ENCODE data around the gene WFDC10B. TPM values are rescaled to one million over a fixed set of nuclear protein-coding genes. Genes with fewer than 3 reads are reported as not detected.
"Not testable (repeated sequence)": the region's sequence is repeated elsewhere in the genome, so short reads cannot be mapped to it uniquely, and the experiment has no call there.

The WFDC10B gene
- total RNA-seq, 3 donors from 2014 or later, result 0.73 TPM; not detected in 2

- no peak for TF ChIP-seq CTCF (IDR thresholded peaks at IDR 0.05)
- intact Hi-C loops (cut with DNase I, micrococcal nuclease), result no loop called here
- H3K9me3 ChIP-seq, result no peaks in the 10 kb centered on the region
- H3K4me3 ChIP-seq, result no peak overlapping the region
- no peak for DNase-seq
- ATAC-seq, result no peak
- no peaks in the 10 kb centered on the region for H3K4me1 ChIP-seq (ENCODE audit: low read depth)
- H3K36me3 ChIP-seq (ENCODE audit: low read depth), result no peaks in the 10 kb centered on the region
Measured at GRCh38 chr20:45647441-45648050, 57.3 kb downstream of the WFDC10B start.

DNA sequence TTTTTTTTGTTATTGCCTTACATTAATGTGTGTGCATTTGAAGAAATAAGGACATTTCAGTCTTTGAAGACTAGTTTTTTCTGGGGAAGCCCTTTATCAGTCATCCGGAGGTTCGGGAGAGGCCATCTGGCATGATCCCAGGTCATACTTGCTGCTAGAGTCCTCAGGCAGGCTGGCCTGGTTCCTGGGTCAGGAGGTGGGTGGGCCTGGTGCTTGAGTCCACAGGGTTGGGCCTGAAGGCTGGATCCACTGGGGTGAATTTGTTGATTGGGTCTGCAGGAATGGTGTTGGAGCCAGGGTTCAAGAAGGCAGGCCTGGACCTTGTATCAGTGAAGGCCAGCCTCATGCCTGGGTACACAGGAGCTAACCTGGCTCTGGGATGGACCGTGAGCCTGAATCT is 57.9 kb downstream of the WFDC10B start:
- H3K9me3 ChIP-seq, result no peaks in the 10 kb centered on the region
- no peaks in the 10 kb centered on the region for H3K4me1 ChIP-seq (ENCODE audit: low read depth)
- H3K4me3 ChIP-seq, result no peak overlapping the region
- intact Hi-C loops (cut with DNase I, micrococcal nuclease), result no loop called here
- ATAC-seq (no peak), DNase-seq (no peak)
- H3K36me3 ChIP-seq (ENCODE audit: low read depth), result no peaks in the 10 kb centered on the region
- no peak for TF ChIP-seq CTCF (IDR thresholded peaks at IDR 0.05)

- H3K4me1 ChIP-seq (ENCODE audit: low read depth); intact Hi-C loops (cut with DNase I, micrococcal nuclease); DNase-seq; H3K36me3 ChIP-seq (ENCODE audit: low read depth); ATAC-seq; H3K9me3 ChIP-seq; H3K4me3 ChIP-seq: not testable (repeated sequence)
Measured at GRCh38 chr20:45645869-45646268, 59.0 kb downstream of the WFDC10B start.

DNA sequence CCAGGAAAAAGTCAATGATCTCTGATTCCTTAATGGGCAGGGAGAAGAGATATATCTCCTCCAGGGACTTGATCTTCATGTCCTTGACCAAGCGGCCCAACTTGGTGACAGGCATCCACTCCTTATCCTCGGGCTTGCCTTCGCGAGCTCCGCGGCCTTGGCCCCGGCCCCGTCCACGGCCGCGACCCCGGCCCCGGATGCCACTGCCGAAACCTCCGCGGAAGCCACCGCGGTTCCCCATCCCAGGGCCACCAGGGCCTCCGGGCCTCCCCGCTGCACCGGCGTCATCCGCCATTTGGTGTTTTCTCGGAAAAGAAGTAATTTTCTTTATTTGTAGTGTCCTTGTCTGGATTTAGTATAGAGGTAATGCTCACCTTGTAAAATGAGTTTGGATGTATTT is 63.7 kb downstream of the WFDC10B start:
- H3K9me3 ChIP-seq; intact Hi-C loops (cut with DNase I, micrococcal nuclease); ATAC-seq: not testable (repeated sequence)

GRCh38 chr20:45639687-45640086 is 65.1 kb downstream of the WFDC10B start:
- ATAC-seq (no peak), DNase-seq (no peak)
- Histone ChIP-seq H3K4me1 (ENCODE audit: low read depth) (no peaks in the 10 kb centered on the region), H3K4me3 (no peak overlapping the region), H3K9me3 (no peaks in the 10 kb centered on the region), H3K36me3 (ENCODE audit: low read depth) (no peaks in the 10 kb centered on the region)
- intact Hi-C loops (cut with DNase I, micrococcal nuclease), result no loop called here
- TF ChIP-seq CTCF (IDR thresholded peaks at IDR 0.05), result no peak

More for the DNA sequence above, 63.7 kb downstream of the WFDC10B start:
- not testable (repeated sequence) for H3K4me3 ChIP-seq; H3K4me1 ChIP-seq (ENCODE audit: low read depth); H3K36me3 ChIP-seq (ENCODE audit: low read depth); DNase-seq

DNA sequence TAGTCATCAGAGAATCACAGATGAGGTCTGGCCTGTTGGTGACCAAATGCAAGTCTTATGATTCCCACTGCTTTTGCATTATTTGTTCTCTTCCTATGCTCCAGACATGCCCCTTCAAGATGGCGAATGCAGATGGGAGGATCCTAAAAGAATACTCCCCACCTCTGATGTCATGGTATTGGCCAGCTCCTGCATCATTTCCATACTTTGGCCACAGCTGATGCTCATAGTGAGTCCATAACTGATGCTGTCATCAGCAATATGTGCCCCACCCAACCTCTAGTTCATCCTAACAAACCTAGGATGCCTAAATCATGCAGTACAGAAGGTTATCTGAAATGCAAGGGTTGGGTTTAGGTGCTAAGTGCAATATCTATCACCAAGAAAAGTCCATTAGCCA is 68.3 kb downstream of the WFDC10B start:
- no peak for TF ChIP-seq CTCF (IDR thresholded peaks at IDR 0.05)
- Histone ChIP-seq H3K4me3 (no peak overlapping the region), H3K4me1 (ENCODE audit: low read depth) (no peaks in the 10 kb centered on the region), H3K9me3 (no peaks in the 10 kb centered on the region), H3K36me3 (ENCODE audit: low read depth) (no peaks in the 10 kb centered on the region)
- DNase-seq (no peak), ATAC-seq (no peak)
- intact Hi-C loops (cut with DNase I, micrococcal nuclease), result no loop called here

Small RNA genes lying within 50 kb of the gene (microRNA-seq; reads per million reads assigned to microRNA genes)
- 3.3 reads per million, percentile 15 among the genes with 10 or more reads in this experiment for gene MIR3617

Other genes starting within 250 kb of the WFDC10B start
- 100 to 1,000 TPM in 1 of 3 donors, 10 to 100 TPM in 2; 65.7 to 183 (median 78.0) TPM for gene WFDC2, start 235.3 kb downstream of the WFDC10B start, total RNA-seq
- gene SPINT3, start 189.4 kb downstream of the WFDC10B start, total RNA-seq, result not detected
- gene WFDC6, start 165.5 kb downstream of the WFDC10B start, total RNA-seq, result not detected
- not detected for gene EPPIN, start 157.6 kb downstream of the WFDC10B start, total RNA-seq
- gene WFDC8, start 125.7 kb downstream of the WFDC10B start, total RNA-seq, result not detected
- not detected for gene WFDC10A, start 75.3 kb downstream of the WFDC10B start, total RNA-seq
- gene WFDC9, start 73.7 kb downstream of the WFDC10B start, total RNA-seq, result not detected
- not detected for gene WFDC11, start 34.8 kb downstream of the WFDC10B start, total RNA-seq
- not detected for gene WFDC13, start 3.0 kb downstream of the WFDC10B start, total RNA-seq
- not detected for gene SPINT4, start 17.3 kb upstream of the WFDC10B start, total RNA-seq
- 1 to 10 TPM; 3.2 to 7.9 (median 5.1) TPM for gene WFDC3, start 86.9 kb upstream of the WFDC10B start, total RNA-seq
- gene DNTTIP1, start 86.9 kb upstream of the WFDC10B start, total RNA-seq, result 10 to 100 TPM; 32.7 to 59.5 (median 36.3) TPM
- 10 to 100 TPM in 1 of 3 donors, 1 to 10 TPM in 2; 4.7 to 41.1 (median 8.7) TPM for gene UBE2C, start 107.6 kb upstream of the WFDC10B start, total RNA-seq
- gene TNNC2, start 122.3 kb upstream of the WFDC10B start, total RNA-seq, result 1 to 10 TPM; 2.1 to 5.4 (median 3.1) TPM
- gene SNX21, start 128.8 kb upstream of the WFDC10B start, total RNA-seq, result 10 to 100 TPM; 13.8 to 31.5 (median 14.0) TPM
- gene ACOT8, start 152.4 kb upstream of the WFDC10B start, total RNA-seq, result 10 to 100 TPM; 31.1 to 61.0 (median 32.9) TPM
- gene ZSWIM3, start 152.6 kb upstream of the WFDC10B start, total RNA-seq, result 1 to 10 TPM; 3.3 to 7.4 (median 5.7) TPM
- gene ZSWIM1, start 176.2 kb upstream of the WFDC10B start, total RNA-seq, result 10 to 100 TPM; 11.3 to 12.6 (median 12.4) TPM
- 1 to 10 TPM; 3.9 to 6.0 (median 4.1) TPM for gene SPATA25, start 182.6 kb upstream of the WFDC10B start, total RNA-seq
- gene NEURL2, start 186.2 kb upstream of the WFDC10B start, total RNA-seq, result 1 to 10 TPM; 4.2 to 9.1 (median 8.5) TPM
- 100 to 1,000 TPM; 292 to 542 (median 436) TPM for gene CTSA, start 186.3 kb upstream of the WFDC10B start, total RNA-seq
- 100 to 1,000 TPM in 2 of 3 donors, 10 to 100 TPM in 1; 15.0 to 141 (median 111) TPM for gene PLTP, start 207.1 kb upstream of the WFDC10B start, total RNA-seq
- gene PCIF1, start 229.7 kb upstream of the WFDC10B start, total RNA-seq, result 10 to 100 TPM; 29.2 to 37.8 (median 35.1) TPM

All from mucosa of descending colon (tissue), 3 donors.